HepG2 (cell line): Measurements from ENCODE around the gene ZIM2.

ENCODE experiments used
- BCLAF1 ChIP-seq: fragments of 450-650 bp; IDR thresholded peaks from 2 replicates; pipeline ENCODE4 v1.6.1; 2017; ENCODE audit warnings: mild to moderate bottlenecking
- CTCF ChIP-seq: sonication (generic); formaldehyde crosslinking; IDR thresholded peaks from 2 replicates; pipeline ENCODE4 v1.5.0; 2020; ENCODE audit warnings: mild to moderate bottlenecking, missing genetic modification reagents, moderate library complexity
- EP300 ChIP-seq, 3 experiments: sonication (generic) in 1 of 3; formaldehyde crosslinking in 1 of 3; IDR thresholded peaks; 2 replicates each; pipeline versions ENCODE4 v1.5.1 to v1.6.1; 2011 to 2020; ENCODE audit warnings: low read depth in 2 of 3, low read length in 2 of 3, borderline replicate concordance in 1 of 3, improper control_type of control experiment in 1 of 3, mild to moderate bottlenecking in 1 of 3, missing genetic modification reagents in 1 of 3, moderate library complexity in 1 of 3
- MYC ChIP-seq: sonication (generic); formaldehyde crosslinking; IDR thresholded peaks from 2 replicates; pipeline ENCODE4 v1.9.0; 2021; ENCODE audit warnings: missing genetic modification reagents, borderline replicate concordance
- POLR2AphosphoS5 ChIP-seq: IDR thresholded peaks from 2 replicates; pipeline ENCODE4 v1.6.1; 2012; ENCODE audit warnings: low read depth, low read length
- RXRA ChIP-seq: sonication (generic); formaldehyde crosslinking; IDR thresholded peaks from 2 replicates; pipeline ENCODE4 v1.5.1; 2020; ENCODE audit warnings: missing genetic modification reagents
- SAFB2 ChIP-seq: sonication (generic); formaldehyde crosslinking; IDR thresholded peaks from 2 replicates; pipeline ENCODE4 v1.5.1; 2020; ENCODE audit warnings: missing genetic modification reagents, low read depth, mild to moderate bottlenecking, borderline replicate concordance
- TFDP1 ChIP-seq: IDR thresholded peaks from 2 replicates; pipeline ENCODE4 v1.6.1; 2016; ENCODE audit warnings: missing compliant biosample characterization, missing genetic modification reagents, borderline replicate concordance
- ZNF12 ChIP-seq: sonication (generic); formaldehyde crosslinking; IDR thresholded peaks from 2 replicates; pipeline ENCODE4 v1.5.0; 2020; ENCODE audit warnings: missing genetic modification reagents
- ZSCAN29 ChIP-seq: sonication (generic); formaldehyde crosslinking; conservative IDR thresholded peaks from 2 replicates; pipeline ENCODE4 v1.4.0; 2020; ENCODE audit warnings: mild to moderate bottlenecking, missing genetic modification reagents

GRCh38 chr19:56869886-56870285, 29.4 kb upstream of the ZIM2 start:
- TF ChIP-seq MYC (CRISPR knock-in tag) = no peak
- TF ChIP-seq CTCF = no peak
- no peak for TF ChIP-seq BCLAF1
- TF ChIP-seq TFDP1 (CRISPR knock-in tag) = no peak
- no peak for TF ChIP-seq SAFB2 (CRISPR knock-in tag)
- no peak for TF ChIP-seq EP300 (IDR thresholded peaks at IDR 0.05; ENCODE audit: low read depth in 2 of 2, low read length in 2 of 2)
- no peak for TF ChIP-seq EP300 (CRISPR knock-in tag; IDR thresholded peaks at IDR 0.05; ENCODE audit: borderline replicate concordance)
- TF ChIP-seq ZNF12 = no peak
- TF ChIP-seq ZSCAN29 (CRISPR knock-in tag) = no peak
- TF ChIP-seq POLR2AphosphoS5 = no peak
- TF ChIP-seq RXRA = no peak
